Stimulated activated CD8-positive, alpha-beta memory T cell treated with anti-CD3 and anti-CD28 coated beads, Interleukin-4, amount 100 ng/mL, for 4 hours (primary cell): ENCODE measurements around the gene CDK5.
A peak's percentile ranks its signal among the peaks of the same experiment; 100 is the strongest.

Experiments used
- DNase-seq, 2 donors: peaks; one replicate each; pipeline ENCODE4 v3.0.0-alpha.2; 2020; ENCODE audit warnings: low read depth in 2 of 2, low spot score in 1 of 2

The CDK5 gene

GRCh38 chr7:151087245-151088018 lies 29.7 kb upstream of the CDK5 start:
- DNase-seq = no peak

GRCh38 chr7:151086802-151087244 lies 29.1 kb upstream of the CDK5 start:
- DNase-seq = no peak

DNA sequence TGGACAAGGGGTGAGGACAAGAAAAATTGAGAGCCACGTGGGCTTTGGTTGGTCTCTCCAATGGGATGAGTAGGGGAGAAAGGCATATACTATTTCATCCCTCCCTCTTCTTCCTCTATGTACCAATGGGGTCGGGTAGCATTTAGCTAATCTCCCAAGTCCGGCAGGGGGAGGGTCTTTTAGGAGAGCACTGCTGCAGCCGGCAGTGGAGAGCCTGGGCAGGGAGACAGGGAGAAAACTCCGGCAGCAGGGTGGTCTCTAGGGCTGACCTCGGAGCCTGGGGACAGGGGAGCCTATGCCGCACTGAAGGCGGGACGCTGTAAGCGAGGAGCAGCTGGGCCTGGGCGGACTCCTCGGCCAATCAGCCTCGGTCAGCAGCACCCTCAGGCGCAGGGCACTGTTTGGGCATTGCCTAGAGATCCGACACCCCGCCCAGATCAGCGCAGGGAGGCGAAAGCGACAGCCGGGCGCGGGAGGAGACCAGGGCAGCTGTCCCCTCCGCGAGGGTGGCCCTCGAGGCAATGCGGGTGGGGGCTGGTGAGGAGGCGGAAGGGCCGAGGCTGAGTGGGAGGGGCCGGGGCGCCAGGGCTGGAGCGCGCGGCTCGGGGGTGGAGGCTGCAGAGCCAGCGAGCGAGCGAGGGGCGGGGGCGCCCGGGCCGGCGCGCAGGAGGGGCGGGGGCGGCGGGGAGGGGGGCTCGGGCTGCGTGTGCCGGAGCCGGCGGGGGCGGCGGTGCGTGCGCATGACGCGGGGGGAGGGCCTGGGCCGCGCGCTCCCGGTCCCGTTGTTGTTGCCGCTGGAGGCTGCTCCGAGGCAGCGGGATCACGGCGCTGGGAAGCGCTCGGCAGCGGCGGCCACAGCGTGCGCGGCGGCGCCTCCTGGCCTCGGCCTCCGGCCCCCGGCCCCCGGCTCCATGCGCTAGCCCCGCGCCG lies 28.3 kb upstream of the CDK5 start, which contains the start of gene AGAP3:
AGAP3 (plus strand) TSS at position 785 of the 930 bp plus-strand sequence. CDS start 267 bp downstream, outside the sequence.
- peak in 1 of 2 donors; percentile 47 for DNase-seq

GRCh38 chr7:151085329-151085690 lies 27.6 kb upstream of the CDK5 start:
- no peak for DNase-seq

- no peak for DNase-seq
These were observed 26.1 kb upstream of the CDK5 start for GRCh38 chr7:151083824-151084160.

DNA sequence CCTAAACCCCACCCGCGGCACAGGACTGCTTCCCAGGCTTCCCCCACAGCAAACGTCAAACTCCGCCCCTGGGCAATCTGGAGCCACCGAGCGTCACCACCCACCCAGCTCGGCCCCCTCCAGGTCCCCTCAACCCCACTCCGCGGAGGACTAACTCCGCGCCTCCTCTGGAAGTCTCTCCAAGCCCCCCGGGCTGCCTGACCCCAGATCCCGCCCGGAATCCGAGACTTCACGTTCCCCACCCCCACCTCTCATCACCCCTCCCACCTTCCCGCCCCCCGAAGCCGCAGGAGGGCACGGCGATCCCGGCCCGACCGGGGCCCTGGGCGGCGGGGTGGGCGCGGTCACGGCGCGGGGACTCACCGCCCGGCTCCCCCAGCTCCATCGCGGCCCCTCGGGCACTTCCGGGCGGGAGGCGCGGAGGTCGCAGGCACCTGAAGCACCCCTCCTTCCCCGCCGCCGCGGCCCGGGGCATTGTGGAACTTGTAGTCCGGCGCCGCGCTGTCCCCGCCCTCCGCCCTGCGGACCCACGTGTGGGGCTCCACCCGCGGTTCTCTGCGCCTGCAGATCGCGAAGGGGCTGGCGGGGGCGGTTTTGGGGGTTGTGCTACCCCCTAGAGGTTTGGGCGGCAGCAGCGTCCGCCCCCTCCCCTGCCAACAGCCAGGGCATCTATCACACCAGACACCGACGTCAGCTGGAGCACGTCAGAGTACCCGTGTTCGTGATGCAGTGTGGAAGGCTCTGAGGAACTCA lies 25.6 kb upstream of the CDK5 start, which contains the start of gene TMUB1:
TMUB1 (minus strand) TSS at position 423 of the 753 bp plus-strand sequence. CDS start 930 bp downstream, outside the sequence.
- peak; percentile 63 to 78 for DNase-seq

- DNase-seq = no peak
These were observed 24.7 kb upstream of the CDK5 start for GRCh38 chr7:151082141-151083070.

GRCh38 chr7:151081170-151082101 lies 23.7 kb upstream of the CDK5 start:
- no peak for DNase-seq

GRCh38 chr7:151080522-151081169 lies 22.9 kb upstream of the CDK5 start, which contains the start of gene FASTK:
TSS of gene FASTK (minus strand) at chr7:151080809. CDS start at chr7:151080766, 43 bp downstream.
- peak; percentile 59 to 74 for DNase-seq

GRCh38 chr7:151080067-151080521 lies 22.4 kb upstream of the CDK5 start:
- no peak for DNase-seq

- DNase-seq = no peak
These were observed 21.7 kb upstream of the CDK5 start for GRCh38 chr7:151079199-151079910.

DNA sequence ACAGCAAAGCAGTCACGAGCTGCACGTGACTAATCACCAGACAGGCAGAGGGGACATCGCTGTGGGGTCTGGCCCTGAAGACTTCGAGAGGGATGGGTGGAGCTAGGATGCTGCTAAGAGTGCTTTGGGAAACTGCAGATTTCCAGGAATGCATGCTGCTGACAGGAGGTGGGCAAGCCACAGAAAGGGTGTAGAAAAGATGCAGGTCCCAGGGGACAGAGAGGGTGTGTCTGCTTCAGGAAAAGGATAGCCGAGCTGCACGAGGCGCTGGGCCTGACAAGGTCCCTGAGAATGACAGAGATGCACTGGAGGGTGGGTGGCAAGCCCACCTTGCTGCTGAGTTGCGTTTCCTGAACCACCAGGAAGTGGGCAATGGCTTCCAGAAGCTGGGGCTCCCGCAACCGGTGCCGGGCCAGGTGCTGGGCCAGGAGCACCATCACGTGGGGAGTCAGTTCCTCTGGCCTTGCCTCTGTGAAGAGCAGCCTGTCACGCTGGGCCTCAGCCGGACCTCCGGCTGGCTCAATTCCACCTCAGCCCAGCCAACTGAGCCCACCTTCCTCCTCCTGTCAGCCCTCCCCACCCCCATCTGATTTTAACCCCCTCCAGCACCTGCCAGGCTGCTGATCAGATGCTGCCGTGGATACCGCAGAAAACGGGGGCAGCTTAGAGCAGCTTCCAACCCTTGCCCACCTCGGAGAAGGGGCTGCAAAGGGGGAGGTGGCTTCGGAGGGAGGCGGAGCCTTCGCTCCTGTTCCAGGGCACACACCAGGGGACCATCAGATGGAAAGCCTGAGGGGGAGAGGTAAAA lies 20.7 kb upstream of the CDK5 start:
- DNase-seq = no peak

- DNase-seq = no peak
These were observed 20.1 kb upstream of the CDK5 start for GRCh38 chr7:151077705-151078232.

DNA sequence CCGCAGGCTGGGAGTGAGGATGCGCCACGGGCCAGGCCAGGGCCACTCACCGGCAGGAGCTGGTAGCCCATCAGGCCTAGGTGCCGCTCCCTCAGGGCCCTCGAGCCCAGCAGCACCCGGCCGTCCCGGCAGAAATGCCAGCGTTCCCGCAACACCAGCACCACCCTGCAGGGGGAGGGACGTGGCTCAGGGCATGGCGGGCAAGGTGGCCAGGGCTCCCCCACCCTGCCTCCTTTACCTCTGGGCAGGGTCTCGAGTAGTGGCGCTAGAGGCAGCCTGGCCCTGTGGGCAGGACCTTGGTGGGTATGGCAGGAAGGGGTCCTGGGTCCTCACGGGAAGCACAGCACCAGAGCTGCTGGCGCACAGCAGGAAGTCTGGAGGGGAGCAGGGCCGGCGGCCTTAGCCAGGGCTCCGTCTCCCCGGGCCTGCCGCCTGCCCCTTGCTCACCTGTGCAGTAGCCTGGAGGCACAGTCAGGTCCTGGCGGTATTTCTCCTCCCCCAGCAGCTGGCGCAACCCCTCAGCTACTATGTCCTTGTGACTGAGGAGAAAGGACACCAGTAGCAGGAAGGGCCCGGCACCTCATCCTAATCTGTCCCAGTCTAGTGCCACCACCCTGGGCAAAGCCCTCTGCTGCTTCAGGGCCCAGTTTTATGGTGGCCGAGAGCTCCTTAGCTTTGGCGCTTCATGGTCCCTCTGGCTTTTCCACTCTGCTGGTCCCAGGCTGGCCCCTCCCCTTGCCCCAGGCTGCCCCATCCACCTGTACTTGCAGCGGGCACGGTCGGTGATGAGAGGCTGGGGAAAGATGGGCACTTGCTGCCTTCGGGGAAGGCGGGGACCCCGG lies 19.4 kb upstream of the CDK5 start:
- DNase-seq = no peak

- DNase-seq = no peak
These were observed 18.3 kb upstream of the CDK5 start for GRCh38 chr7:151075978-151076426.

- DNase-seq = no peak
These were observed 17.9 kb upstream of the CDK5 start for GRCh38 chr7:151075662-151075971.
